NB4 (cell line): ENCODE results near the gene SSR1.

Source experiments
- CTCF ChIP-seq: IDR thresholded peaks from one replicate; pipeline ENCODE4 v1.5.1; 2012; ENCODE audit warnings: low read depth, low read length
- POLR2A ChIP-seq: IDR thresholded peaks from 2 replicates; pipeline ENCODE4 v1.6.1; 2011; ENCODE audit warnings: mild to moderate bottlenecking; ENCODE audit not compliant: insufficient read length; ENCODE audit errors: extremely low read depth

GRCh38 chr6:7258231-7258763, 54.7 kb downstream of the SSR1 start:
- no peak for TF ChIP-seq CTCF
- TF ChIP-seq POLR2A = no peak
